SK-N-SH treated with all-trans-retinoic acid at 6 μM for 48 hours (cell line): Measurements from ENCODE around the gene RBFOX2.

Experiments used
- ATAC-seq: fragments of 200-7000 bp; cut with Tn5 transposase; 3 replicates; pipeline ENCODE4 v1.9.1; 2020; ENCODE audit warnings: mild to moderate bottlenecking, moderate library complexity
- ARNTL ChIP-seq: fragments of 450-650 bp; formaldehyde crosslinking; IDR thresholded peaks from 2 replicates; pipeline ENCODE4 v1.5.0; 2020; ENCODE audit warnings: low read depth, mild to moderate bottlenecking, moderate library complexity, borderline replicate concordance
- BACH2 ChIP-seq: fragments of 250-450 bp; sonication (Bioruptor Pico); IDR thresholded peaks from 2 replicates; pipeline ENCODE4 v1.9.0; 2021; ENCODE audit warnings: mild to moderate bottlenecking, borderline replicate concordance
- CSDC2 ChIP-seq: fragments of 250-450 bp; sonication (Bioruptor Pico); IDR thresholded peaks from 2 replicates; pipeline ENCODE4 v1.5.0; 2020; ENCODE audit warnings: mild to moderate bottlenecking, moderate library complexity
- ESRRG ChIP-seq: fragments of 250-450 bp; sonication (Bioruptor Pico); IDR thresholded peaks from 2 replicates; pipeline ENCODE4 v1.6.1; 2021; ENCODE audit warnings: mild to moderate bottlenecking
- GLIS3 ChIP-seq: fragments of 250-450 bp; sonication (Bioruptor Pico); IDR thresholded peaks from 2 replicates; pipeline ENCODE4 v1.5.0; 2020; ENCODE audit warnings: mild to moderate bottlenecking, moderate library complexity
- ISL1 ChIP-seq: fragments of 250-450 bp; sonication (Bioruptor Pico); IDR thresholded peaks from 2 replicates; pipeline ENCODE4 v2.1.2; 2022; ENCODE audit warnings: mild to moderate bottlenecking, moderate library complexity
- OSR1 ChIP-seq: fragments of 250-450 bp; sonication (Bioruptor Pico); IDR thresholded peaks from 2 replicates; pipeline ENCODE4 v1.8.0; 2022; ENCODE audit warnings: moderate library complexity, mild to moderate bottlenecking, inconsistent platforms
- PATZ1 ChIP-seq: fragments of 250-450 bp; sonication (Bioruptor Pico); IDR thresholded peaks from 2 replicates; pipeline ENCODE4 v1.8.0; 2020; ENCODE audit warnings: mild to moderate bottlenecking, moderate library complexity, borderline replicate concordance
- POU6F1 ChIP-seq: fragments of 250-450 bp; sonication (Bioruptor Pico); IDR thresholded peaks from 2 replicates; pipeline ENCODE4 v1.8.0; 2021; ENCODE audit warnings: low read depth, mild to moderate bottlenecking, moderate library complexity, borderline replicate concordance
- PPARA ChIP-seq: fragments of 250-450 bp; sonication (Bioruptor Pico); IDR thresholded peaks from 2 replicates; pipeline ENCODE4 v1.5.0; 2020; ENCODE audit warnings: mild to moderate bottlenecking, borderline replicate concordance
- RARB ChIP-seq: fragments of 250-450 bp; sonication (Bioruptor Pico); IDR thresholded peaks from 2 replicates; pipeline ENCODE4 v1.8.0; 2021; ENCODE audit warnings: mild to moderate bottlenecking, moderate library complexity
- SNAI2 ChIP-seq: fragments of 250-450 bp; sonication (Bioruptor Pico); IDR thresholded peaks from 2 replicates; pipeline ENCODE4 v1.5.0; 2020; ENCODE audit warnings: mild to moderate bottlenecking, moderate library complexity
- TCF4 ChIP-seq: fragments of 250-450 bp; sonication (Bioruptor Pico); IDR thresholded peaks from 2 replicates; pipeline ENCODE4 v1.8.0; 2021; ENCODE audit warnings: mild to moderate bottlenecking, moderate library complexity, borderline replicate concordance
- TOX ChIP-seq: fragments of 250-450 bp; sonication (Bioruptor Pico); IDR thresholded peaks from 2 replicates; pipeline ENCODE4 v1.8.0; 2021; ENCODE audit warnings: mild to moderate bottlenecking, moderate library complexity, borderline replicate concordance
- TSHZ2 ChIP-seq: fragments of 250-450 bp; sonication (Bioruptor Pico); IDR thresholded peaks from 2 replicates; pipeline ENCODE4 v1.5.0; 2020; ENCODE audit warnings: mild to moderate bottlenecking, moderate library complexity
- ZC3H10 ChIP-seq: fragments of 250-450 bp; sonication (Bioruptor Pico); IDR thresholded peaks from 2 replicates; pipeline ENCODE4 v1.5.1; 2021; ENCODE audit warnings: mild to moderate bottlenecking, moderate library complexity
- ZFP3 ChIP-seq: fragments of 250-450 bp; sonication (Bioruptor Pico); IDR thresholded peaks from 2 replicates; pipeline ENCODE4 v1.5.0; 2020; ENCODE audit warnings: mild to moderate bottlenecking, moderate library complexity
- ZFP30 ChIP-seq: fragments of 450-650 bp; formaldehyde crosslinking; IDR thresholded peaks from 2 replicates; pipeline ENCODE4 v1.5.0; 2022; ENCODE audit warnings: mild to moderate bottlenecking, moderate library complexity
- ZNF565 ChIP-seq: fragments of 450-650 bp; formaldehyde crosslinking; conservative IDR thresholded peaks from 2 replicates; pipeline ENCODE4 v1.5.0; 2020; ENCODE audit warnings: low read depth, mild to moderate bottlenecking, moderate library complexity
- ZNF70 ChIP-seq: fragments of 450-650 bp; formaldehyde crosslinking; IDR thresholded peaks from 2 replicates; pipeline ENCODE4 v1.5.0; 2020; ENCODE audit warnings: mild to moderate bottlenecking, moderate library complexity
- ZNF8 ChIP-seq: fragments of 450-650 bp; formaldehyde crosslinking; IDR thresholded peaks from 2 replicates; pipeline ENCODE4 v1.5.0; 2020; ENCODE audit warnings: mild to moderate bottlenecking, moderate library complexity

Gene RBFOX2

GRCh38 chr22:35919002-35919542 is 109.6 kb downstream of the RBFOX2 start (continued):
- TF ChIP-seq BACH2 (CRISPR knock-in tag) (no peak), ISL1 (CRISPR knock-in tag) (no peak), ZNF70 (CRISPR knock-in tag) (no peak)
- TF ChIP-seq, all 23 proteins: peak for 0

GRCh38 chr22:35918456-35918855 is 110.2 kb downstream of the RBFOX2 start:
- no peak for ATAC-seq
- no peak for TF ChIP-seq ESRRG (CRISPR knock-in tag)
- no peak for TF ChIP-seq RARB (CRISPR knock-in tag)
- no peak for TF ChIP-seq CSDC2
- no peak for TF ChIP-seq ZNF8
- TF ChIP-seq GLIS3 (CRISPR knock-in tag), result no peak
- TF ChIP-seq ZC3H10 (CRISPR knock-in tag), result no peak
- no peak for TF ChIP-seq ARNTL (CRISPR knock-in tag)
- no peak for TF ChIP-seq TOX (CRISPR knock-in tag)
- TF ChIP-seq ZNF70 (CRISPR knock-in tag), result no peak
- TF ChIP-seq PPARA, result no peak
- no peak for TF ChIP-seq TSHZ2
- no peak for TF ChIP-seq SNAI2 (CRISPR knock-in tag)
- TF ChIP-seq POU6F1 (CRISPR knock-in tag), result no peak
- TF ChIP-seq TCF4 (CRISPR knock-in tag), result no peak
- no peak for TF ChIP-seq OSR1 (CRISPR knock-in tag)
- no peak for TF ChIP-seq ZNF565
- no peak for TF ChIP-seq ZFP30
- no peak for TF ChIP-seq PATZ1 (CRISPR knock-in tag)
- no peak for TF ChIP-seq ISL1 (CRISPR knock-in tag)
- no peak for TF ChIP-seq ZFP3 (CRISPR knock-in tag)

GRCh38 chr22:35917651-35918050 is 111.0 kb downstream of the RBFOX2 start:
- TF ChIP-seq ZFP30, result no peak
- TF ChIP-seq ZFP3 (CRISPR knock-in tag), result no peak
- TF ChIP-seq ZNF565, result no peak
- TF ChIP-seq TSHZ2, result no peak
- TF ChIP-seq, all 23 proteins: peak for 0
- ATAC-seq, result no peak

GRCh38 chr22:35915477-35916013 is 113.1 kb downstream of the RBFOX2 start:
- ATAC-seq, result peak; percentile 62
- TF ChIP-seq TCF4 (CRISPR knock-in tag), result no peak
